Frontal cortex (tissue), 4 donors: ENCODE results near the gene DUSP16. TPM values are rescaled to one million over a fixed set of nuclear protein-coding genes. Genes with fewer than 3 reads are reported as not detected.
"Not testable (repeated sequence)": the region's sequence is repeated elsewhere in the genome, so short reads cannot be mapped to it uniquely, and the experiment has no call there.

Source experiments
- DNase-seq, 2 donors: peaks; one replicate each; pipeline ENCODE4 v3.0.0; 2012; ENCODE audit warnings: low spot score in 2 of 2
- FAIRE-seq: peaks from 2 replicates; lab custom pipeline; 2012; peaks lifted over from hg19 to GRCh38; lab: Jason Lieb, UNC
- total RNA-seq: library from RNA; depleted of rRNA; stranded (reverse); fragments of >200 nt; gene quantifications from one replicate; pipeline ENCODE4 v1.2.3, GENCODE V29; 2014
- donor health status: control.
- donor health status: control.
- donor health status: control.

DUSP16 gene
- total RNA-seq, 1 donor from 2014 or later, result 9.8 TPM

- DNase-seq, result no peak
Measured at GRCh38 chr12:12586879-12587675, 24.4 kb upstream of the DUSP16 start.

DNA sequence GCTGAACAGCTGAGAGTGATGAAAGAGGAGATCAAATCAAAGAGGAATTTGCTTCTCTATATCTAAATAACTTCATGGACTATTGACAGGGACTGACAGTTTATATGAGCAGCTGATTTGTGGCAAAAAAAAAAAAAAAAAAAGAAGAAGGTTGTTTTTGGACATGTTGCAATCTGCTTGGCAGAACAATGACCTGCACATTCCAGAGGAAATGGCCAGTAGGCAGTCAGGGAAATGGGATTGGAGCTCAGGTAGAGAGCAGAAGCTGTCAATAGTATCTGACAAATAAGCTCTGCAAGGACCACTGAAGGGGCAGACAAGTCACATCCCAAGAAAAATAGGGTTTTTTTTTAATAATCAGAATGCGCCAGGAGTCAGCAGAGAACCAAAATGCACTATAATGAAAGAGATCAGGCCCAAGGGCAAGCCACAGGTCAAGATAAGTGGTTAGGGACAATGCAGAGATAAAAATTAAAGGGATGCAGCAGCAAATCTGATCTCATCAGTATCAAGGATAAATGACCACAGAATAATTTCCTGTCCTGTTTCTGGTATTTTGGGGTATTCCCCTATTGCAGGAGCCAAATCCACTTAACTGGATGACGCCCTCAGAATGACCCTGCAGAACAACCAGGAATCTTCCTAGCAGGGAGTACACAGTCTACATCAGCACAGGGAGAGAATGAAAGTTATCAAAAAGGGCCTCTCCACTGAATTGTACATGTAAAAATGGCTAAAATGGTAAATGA is 22.6 kb upstream of the DUSP16 start:
- FAIRE-seq (no peak), DNase-seq (no peak)

More at GRCh38 chr12:12586879-12587675, 24.4 kb upstream of the DUSP16 start:
- no peak for FAIRE-seq

DNA sequence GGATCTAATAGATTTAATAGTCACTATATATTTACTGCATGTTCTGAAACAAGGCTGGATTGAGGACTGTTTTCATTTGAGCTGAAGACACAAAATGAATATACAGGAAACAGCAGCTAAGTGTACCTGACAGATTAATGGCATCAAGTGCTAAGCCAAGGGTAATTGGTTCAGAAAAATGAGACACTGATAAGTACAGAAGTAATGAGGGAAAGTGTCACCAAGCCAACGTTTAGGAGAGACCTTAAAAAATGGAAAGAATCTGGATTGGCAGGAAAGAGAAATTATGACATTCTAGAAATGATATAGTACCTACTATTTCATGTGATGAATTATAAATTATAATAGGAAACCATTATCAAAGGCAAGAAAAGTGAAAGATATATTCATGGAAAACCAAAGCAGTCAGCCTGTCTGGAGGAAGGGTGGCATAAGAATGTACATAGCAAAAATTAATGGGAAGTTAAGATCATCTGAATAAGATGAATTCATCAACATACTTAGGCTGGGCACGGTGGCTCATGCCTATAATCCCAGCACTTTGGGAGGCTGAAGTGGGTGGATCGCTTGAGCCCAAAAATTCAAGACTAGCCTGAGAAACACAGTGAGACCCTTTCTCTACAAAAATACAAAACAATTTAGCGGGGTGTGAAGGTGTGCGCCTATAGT is 21.0 kb upstream of the DUSP16 start:
- no peak for DNase-seq
- FAIRE-seq, result no peak

GRCh38 chr12:12582895-12583303 is 20.2 kb upstream of the DUSP16 start:
- DNase-seq (no peak), FAIRE-seq (no peak)

DNA sequence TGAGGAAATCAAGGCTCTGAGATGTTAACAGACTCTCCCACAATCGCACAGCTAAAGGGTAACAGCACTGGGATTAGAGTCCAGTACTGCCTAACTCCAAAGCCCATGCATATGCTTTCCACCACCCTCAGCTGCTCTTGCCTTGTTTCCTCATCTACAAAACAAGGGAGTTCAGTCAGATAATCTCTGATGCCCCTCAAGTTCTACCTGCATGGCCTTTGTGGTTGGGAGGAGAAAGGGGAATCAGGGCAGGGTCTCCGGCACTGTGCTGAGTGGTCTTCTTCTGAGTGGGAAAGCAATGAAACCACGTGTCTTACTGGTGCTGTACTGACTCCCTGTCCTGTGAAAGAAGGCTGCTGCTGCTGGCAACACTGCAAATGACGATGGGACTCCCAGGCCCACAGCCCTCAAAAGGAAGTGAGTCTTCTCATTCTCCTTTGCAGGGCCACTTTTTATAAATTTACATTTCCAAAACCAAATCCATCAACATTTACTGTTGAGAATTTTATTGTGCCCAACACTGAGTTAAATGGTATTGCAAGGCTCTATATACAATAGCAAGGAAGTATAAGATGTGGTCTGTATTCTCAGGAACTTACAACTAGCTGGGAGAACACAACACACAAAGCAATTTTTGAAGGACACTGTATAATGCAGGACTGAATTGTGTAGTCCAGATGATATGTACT is 19.7 kb upstream of the DUSP16 start:
- DNase-seq (no peak), FAIRE-seq (no peak)

DNA sequence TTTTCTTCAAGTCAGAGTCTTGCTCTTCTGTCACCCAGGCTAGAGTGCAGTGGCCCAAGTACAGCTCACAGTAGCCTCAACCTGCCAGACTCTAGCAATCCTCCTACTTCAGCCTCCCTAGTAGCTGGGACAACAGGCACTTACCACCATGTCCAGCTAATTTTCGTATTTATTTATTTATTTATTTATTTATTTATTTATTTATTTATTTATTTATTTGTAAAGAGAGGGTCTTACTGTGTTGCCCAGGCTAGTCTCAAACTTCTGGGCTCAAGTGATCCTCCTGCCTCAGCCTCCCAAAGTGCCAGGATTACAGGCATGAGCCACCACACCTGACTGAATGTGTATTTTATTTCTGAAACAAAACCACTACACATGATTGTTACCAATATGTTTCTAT is 18.1 kb upstream of the DUSP16 start:
- DNase-seq, FAIRE-seq: not testable (repeated sequence)

GRCh38 chr12:12577786-12578185 is 15.1 kb upstream of the DUSP16 start:
- FAIRE-seq, result no peak
- DNase-seq, result no peak

GRCh38 chr12:12572659-12573058 is 10.0 kb upstream of the DUSP16 start:
- FAIRE-seq (no peak), DNase-seq (no peak)

GRCh38 chr12:12565971-12566370 is 3.3 kb upstream of the DUSP16 start:
- FAIRE-seq, DNase-seq: not testable (repeated sequence)

DNA sequence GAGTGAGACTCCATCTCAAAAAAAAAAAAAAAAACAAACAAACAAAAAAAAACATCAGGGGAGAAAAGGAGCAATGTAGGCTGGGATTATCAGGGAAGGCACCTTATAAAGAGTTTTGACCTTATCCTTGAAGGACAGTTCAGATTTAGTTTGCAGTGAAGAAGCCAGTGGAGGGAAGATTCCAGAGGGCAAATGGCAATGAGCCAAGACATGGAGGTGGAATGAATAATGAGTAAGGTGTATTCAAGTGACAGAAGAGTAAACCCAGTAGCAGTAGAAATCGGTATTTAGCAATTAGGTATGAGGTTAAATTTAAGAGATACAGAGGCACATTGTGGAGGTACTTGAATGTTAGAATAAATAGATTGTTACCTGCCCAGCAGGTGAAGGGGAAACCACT is 2.2 kb upstream of the DUSP16 start:
- DNase-seq, result no peak
- FAIRE-seq, result no peak

- DNase-seq (peak; percentile 38 to 60), FAIRE-seq (no peak)
Measured at GRCh38 chr12:12563290-12563928, 746 bp upstream of the DUSP16 start.

GRCh38 chr12:12562016-12562483 is 613 bp downstream of the DUSP16 start:
- peak; percentile 20 to 52 for DNase-seq
- no peak for FAIRE-seq

- FAIRE-seq, result no peak
- peak; percentile 31 to 56 for DNase-seq
Measured at GRCh38 chr12:12561371-12562015, 1.2 kb downstream of the DUSP16 start.

DNA sequence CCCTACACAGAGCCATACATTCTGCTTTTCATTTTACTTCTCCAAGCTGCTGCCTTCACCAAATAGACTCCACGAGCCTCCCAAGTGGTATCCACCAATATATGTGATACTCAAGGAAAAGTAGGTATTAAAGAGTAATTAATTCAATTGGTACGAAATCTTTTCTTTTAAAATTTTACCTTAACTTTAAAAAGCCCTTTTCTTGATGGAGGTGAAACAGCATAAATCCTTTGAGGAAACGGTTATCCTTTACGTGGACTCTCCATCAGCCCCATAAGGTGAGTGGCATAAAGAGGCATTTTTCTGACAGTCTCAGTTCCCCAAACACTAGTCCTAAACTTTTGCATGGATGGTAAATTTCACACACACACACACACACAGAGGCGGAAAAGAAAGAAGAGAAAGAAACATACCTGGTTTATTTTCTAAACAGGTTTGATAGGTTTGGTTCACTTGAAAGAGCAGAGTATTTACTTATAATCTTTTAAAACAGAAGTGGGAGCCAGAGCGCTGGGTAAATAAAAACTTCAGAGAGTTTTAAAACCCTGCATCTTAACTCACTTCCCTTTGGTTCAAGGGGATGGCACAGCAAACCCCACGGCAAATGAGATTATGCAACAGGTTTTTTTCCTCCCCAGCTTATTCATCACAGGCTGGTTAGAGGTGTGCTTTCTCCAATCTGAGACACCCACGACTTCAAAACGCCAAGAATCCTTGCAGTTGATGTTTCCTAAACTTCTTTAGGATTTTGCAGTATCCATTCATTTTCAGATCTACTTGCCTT is 1.9 kb downstream of the DUSP16 start:
- peak; percentile 36 to 39 for DNase-seq
- no peak for FAIRE-seq

GRCh38 chr12:12559719-12560296 is 2.9 kb downstream of the DUSP16 start:
- no peak for FAIRE-seq
- no peak for DNase-seq

DNA sequence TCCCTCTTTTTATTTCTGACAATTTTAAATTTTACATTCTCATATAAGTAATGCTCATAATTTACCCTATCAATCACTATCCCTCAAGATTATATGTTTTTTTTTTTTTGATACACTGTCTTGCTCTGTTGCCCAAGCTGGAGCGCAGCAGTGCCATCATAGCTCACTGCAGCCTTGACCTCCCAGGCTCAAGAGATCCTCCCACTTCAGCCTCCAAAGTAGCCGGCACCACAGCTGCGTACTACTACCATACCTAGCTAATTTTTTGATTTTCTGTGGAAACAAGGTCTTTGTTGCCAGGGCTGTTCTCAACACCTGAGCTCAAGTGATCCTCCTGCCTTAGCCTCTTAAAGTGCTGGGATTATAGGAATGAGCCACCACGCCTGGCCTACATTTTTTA is 4.4 kb downstream of the DUSP16 start:
- no peak for FAIRE-seq
- DNase-seq, result no peak

DNA sequence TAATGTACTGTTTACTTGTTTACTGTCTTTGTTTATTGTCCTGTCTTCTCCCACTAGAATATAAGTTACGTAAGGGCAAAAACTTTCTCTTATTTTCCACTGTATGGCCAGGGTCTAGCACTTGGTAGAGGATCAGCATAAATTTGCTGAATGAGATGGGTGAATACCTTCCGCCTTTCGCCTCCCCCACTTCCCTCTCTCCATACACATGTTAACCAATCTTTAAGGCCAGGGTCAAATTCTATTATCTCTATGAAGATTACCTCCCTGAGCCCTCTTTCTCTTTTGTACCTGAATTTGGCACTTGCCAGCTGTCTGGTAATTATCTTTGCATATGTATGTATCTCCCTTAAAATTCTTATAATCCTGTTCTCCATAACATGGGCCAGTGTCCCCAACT is 4.9 kb downstream of the DUSP16 start:
- DNase-seq, result no peak
- FAIRE-seq, result no peak

DNA sequence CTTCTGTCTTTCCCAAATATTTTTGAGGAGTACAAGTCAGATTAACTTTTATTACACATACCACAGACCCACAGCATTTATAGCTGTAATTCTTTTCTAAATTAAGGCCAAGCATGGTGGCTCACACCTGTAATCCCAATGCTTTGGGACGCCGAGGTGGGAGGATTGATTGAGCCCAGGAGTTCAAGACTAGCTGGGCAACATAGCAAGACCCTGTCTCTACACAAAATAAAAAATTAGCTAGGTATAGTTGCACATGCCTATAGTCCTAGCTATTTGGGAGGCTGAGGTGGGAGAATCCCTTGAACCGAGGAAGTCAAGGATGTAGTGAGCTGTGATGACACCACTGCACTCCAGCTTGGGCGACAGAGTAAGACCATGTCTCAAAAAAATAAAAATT is 7.0 kb downstream of the DUSP16 start:
- DNase-seq, result no peak
- no peak for FAIRE-seq
